Measurements from ENCODE around the gene TXNRD1.
A peak's percentile ranks its signal among the peaks of the same experiment; 100 is the strongest.

The TXNRD1 gene

DNA sequence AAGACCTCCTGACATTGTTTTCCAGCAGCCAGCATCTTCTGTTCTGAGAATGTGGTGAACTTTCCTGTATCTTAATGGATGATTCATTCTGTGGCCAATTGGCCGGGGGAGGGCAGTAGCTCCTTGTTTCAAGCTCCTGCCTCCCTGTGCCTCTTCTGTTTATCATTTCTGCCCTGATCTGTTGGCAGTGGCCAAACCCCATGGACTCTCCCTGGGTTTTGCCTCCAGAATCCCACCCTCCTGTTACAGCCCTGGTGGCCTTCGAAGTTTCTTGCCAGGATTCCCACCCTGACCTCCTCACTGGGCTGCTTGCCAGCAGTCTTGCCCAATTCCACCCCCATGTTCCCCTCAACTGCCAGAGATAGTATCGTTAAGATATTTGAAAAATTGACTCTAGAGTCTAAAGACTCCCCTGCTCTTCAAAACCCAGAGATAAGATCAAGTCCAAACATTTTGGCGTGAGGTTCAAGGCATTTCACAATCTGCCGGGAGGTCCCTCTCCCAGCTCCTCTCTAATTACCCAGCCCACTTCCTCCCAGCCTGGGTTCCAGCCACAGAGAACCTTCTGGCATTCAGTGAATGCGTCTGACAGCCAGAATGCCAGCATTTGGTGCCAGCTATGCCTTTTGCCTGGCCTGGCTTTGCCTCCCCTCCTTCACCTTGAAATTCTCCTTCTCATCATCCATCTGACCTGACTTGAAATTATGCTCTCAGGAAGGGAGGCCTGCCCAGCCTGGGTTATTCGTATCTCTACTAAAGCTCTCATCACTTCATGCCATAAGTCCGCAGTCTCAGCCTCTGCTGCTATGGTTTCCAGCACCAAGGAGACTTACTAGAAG is 37.7 kb upstream of the TXNRD1 start (continued):
- TF ChIP-seq, protein P1, sequence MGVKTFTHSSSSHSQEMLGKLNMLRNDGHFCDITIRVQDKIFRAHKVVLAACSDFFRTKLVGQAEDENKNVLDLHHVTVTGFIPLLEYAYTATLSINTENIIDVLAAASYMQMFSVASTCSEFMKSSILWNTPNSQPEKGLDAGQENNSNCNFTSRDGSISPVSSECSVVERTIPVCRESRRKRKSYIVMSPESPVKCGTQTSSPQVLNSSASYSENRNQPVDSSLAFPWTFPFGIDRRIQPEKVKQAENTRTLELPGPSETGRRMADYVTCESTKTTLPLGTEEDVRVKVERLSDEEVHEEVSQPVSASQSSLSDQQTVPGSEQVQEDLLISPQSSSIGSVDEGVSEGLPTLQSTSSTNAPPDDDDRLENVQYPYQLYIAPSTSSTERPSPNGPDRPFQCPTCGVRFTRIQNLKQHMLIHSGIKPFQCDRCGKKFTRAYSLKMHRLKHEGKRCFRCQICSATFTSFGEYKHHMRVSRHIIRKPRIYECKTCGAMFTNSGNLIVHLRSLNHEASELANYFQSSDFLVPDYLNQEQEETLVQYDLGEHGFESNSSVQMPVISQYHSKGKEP (tag by site-specific recombination; IDR thresholded peaks at IDR 0.05): no peak
- TF ChIP-seq ZNF214 (tag by site-specific recombination; IDR thresholded peaks at IDR 0.05; ENCODE audit: borderline replicate concordance): no peak
- no peak for TF ChIP-seq ZNF175 (tag by site-specific recombination; IDR thresholded peaks at IDR 0.05)
- TF ChIP-seq GFI1B (tag by site-specific recombination; IDR thresholded peaks at IDR 0.05): no peak
- no peak for TF ChIP-seq ZNF311 (tag by site-specific recombination; IDR thresholded peaks at IDR 0.05; ENCODE audit: borderline replicate concordance)
- no peak for TF ChIP-seq ZNF292 (tag by site-specific recombination; IDR thresholded peaks at IDR 0.05; ENCODE audit: borderline replicate concordance, low read depth)
- TF ChIP-seq ZNF792 (tag by site-specific recombination; IDR thresholded peaks at IDR 0.05): no peak
- TF ChIP-seq, protein P2, sequence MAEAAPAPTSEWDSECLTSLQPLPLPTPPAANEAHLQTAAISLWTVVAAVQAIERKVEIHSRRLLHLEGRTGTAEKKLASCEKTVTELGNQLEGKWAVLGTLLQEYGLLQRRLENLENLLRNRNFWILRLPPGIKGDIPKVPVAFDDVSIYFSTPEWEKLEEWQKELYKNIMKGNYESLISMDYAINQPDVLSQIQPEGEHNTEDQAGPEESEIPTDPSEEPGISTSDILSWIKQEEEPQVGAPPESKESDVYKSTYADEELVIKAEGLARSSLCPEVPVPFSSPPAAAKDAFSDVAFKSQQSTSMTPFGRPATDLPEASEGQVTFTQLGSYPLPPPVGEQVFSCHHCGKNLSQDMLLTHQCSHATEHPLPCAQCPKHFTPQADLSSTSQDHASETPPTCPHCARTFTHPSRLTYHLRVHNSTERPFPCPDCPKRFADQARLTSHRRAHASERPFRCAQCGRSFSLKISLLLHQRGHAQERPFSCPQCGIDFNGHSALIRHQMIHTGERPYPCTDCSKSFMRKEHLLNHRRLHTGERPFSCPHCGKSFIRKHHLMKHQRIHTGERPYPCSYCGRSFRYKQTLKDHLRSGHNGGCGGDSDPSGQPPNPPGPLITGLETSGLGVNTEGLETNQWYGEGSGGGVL (tag by site-specific recombination; IDR thresholded peaks at IDR 0.05): 0 out of 2 replicates have a peak, but pooled peaks have one; percentile 28
- no peak for TF ChIP-seq ZNF837 (tag by site-specific recombination; IDR thresholded peaks at IDR 0.05)
- TF ChIP-seq ZNF654 (tag by site-specific recombination; IDR thresholded peaks at IDR 0.05; ENCODE audit: low read depth): peak; percentile 58
- TF ChIP-seq TRIM28 (IDR thresholded peaks at IDR 0.05; ENCODE audit: borderline replicate concordance, low read length): peak; percentile 64
- 0 out of 2 replicates have a peak, but pooled peaks have one; percentile 23 for TF ChIP-seq ZNF335 (tag by site-specific recombination; conservative IDR thresholded peaks at IDR 0.05)
- no peak for TF ChIP-seq ZNF596 (tag by site-specific recombination; IDR thresholded peaks at IDR 0.05)
- peak; percentile 80 for TF ChIP-seq GLIS1 (tag by site-specific recombination; IDR thresholded peaks at IDR 0.05)
- TF ChIP-seq, protein P3, sequence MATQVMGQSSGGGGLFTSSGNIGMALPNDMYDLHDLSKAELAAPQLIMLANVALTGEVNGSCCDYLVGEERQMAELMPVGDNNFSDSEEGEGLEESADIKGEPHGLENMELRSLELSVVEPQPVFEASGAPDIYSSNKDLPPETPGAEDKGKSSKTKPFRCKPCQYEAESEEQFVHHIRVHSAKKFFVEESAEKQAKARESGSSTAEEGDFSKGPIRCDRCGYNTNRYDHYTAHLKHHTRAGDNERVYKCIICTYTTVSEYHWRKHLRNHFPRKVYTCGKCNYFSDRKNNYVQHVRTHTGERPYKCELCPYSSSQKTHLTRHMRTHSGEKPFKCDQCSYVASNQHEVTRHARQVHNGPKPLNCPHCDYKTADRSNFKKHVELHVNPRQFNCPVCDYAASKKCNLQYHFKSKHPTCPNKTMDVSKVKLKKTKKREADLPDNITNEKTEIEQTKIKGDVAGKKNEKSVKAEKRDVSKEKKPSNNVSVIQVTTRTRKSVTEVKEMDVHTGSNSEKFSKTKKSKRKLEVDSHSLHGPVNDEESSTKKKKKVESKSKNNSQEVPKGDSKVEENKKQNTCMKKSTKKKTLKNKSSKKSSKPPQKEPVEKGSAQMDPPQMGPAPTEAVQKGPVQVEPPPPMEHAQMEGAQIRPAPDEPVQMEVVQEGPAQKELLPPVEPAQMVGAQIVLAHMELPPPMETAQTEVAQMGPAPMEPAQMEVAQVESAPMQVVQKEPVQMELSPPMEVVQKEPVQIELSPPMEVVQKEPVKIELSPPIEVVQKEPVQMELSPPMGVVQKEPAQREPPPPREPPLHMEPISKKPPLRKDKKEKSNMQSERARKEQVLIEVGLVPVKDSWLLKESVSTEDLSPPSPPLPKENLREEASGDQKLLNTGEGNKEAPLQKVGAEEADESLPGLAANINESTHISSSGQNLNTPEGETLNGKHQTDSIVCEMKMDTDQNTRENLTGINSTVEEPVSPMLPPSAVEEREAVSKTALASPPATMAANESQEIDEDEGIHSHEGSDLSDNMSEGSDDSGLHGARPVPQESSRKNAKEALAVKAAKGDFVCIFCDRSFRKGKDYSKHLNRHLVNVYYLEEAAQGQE (tag by site-specific recombination; IDR thresholded peaks at IDR 0.05): no peak
- TF ChIP-seq, protein P4, sequence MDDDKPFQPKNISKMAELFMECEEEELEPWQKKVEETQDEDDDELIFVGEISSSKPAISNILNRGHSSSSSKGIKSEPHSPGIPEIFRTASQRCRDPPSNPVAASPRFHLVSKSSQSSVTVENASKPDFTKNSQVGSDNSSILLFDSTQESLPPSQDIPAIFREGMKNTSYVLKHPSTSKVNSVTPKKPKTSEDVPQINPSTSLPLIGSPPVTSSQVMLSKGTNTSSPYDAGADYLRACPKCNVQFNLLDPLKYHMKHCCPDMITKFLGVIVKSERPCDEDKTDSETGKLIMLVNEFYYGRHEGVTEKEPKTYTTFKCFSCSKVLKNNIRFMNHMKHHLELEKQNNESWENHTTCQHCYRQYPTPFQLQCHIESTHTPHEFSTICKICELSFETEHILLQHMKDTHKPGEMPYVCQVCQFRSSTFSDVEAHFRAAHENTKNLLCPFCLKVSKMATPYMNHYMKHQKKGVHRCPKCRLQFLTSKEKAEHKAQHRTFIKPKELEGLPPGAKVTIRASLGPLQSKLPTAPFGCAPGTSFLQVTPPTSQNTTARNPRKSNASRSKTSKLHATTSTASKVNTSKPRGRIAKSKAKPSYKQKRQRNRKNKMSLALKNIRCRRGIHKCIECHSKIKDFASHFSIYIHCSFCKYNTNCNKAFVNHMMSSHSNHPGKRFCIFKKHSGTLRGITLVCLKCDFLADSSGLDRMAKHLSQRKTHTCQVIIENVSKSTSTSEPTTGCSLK (tag by site-specific recombination; IDR thresholded peaks at IDR 0.05): no peak
- TF ChIP-seq, protein P5, sequence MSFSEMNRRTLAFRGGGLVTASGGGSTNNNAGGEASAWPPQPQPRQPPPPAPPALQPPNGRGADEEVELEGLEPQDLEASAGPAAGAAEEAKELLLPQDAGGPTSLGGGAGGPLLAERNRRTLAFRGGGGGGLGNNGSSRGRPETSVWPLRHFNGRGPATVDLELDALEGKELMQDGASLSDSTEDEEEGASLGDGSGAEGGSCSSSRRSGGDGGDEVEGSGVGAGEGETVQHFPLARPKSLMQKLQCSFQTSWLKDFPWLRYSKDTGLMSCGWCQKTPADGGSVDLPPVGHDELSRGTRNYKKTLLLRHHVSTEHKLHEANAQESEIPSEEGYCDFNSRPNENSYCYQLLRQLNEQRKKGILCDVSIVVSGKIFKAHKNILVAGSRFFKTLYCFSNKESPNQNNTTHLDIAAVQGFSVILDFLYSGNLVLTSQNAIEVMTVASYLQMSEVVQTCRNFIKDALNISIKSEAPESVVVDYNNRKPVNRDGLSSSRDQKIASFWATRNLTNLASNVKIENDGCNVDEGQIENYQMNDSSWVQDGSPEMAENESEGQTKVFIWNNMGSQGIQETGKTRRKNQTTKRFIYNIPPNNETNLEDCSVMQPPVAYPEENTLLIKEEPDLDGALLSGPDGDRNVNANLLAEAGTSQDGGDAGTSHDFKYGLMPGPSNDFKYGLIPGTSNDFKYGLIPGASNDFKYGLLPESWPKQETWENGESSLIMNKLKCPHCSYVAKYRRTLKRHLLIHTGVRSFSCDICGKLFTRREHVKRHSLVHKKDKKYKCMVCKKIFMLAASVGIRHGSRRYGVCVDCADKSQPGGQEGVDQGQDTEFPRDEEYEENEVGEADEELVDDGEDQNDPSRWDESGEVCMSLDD (tag by site-specific recombination; IDR thresholded peaks at IDR 0.05): no peak
- no peak for TF ChIP-seq ZBTB1 (tag by site-specific recombination; IDR thresholded peaks at IDR 0.05)
- TF ChIP-seq SETDB1 (IDR thresholded peaks at IDR 0.05; ENCODE audit: insufficient read length, low read length): no peak
- TF ChIP-seq ZNF624 (tag by site-specific recombination; IDR thresholded peaks at IDR 0.05): no peak
- TF ChIP-seq ZNF248 (tag by site-specific recombination; IDR thresholded peaks at IDR 0.05): no peak
- TF ChIP-seq ZNF558 (tag by site-specific recombination; IDR thresholded peaks at IDR 0.05): no peak
- no peak for TF ChIP-seq ZIC2 (tag by site-specific recombination; IDR thresholded peaks at IDR 0.05)
- no peak for TF ChIP-seq ZNF354C (tag by site-specific recombination; IDR thresholded peaks at IDR 0.05; ENCODE audit: borderline replicate concordance, low read depth)
- no peak for TF ChIP-seq ZNF157 (tag by site-specific recombination; IDR thresholded peaks at IDR 0.05)
- TF ChIP-seq ZNF366 (tag by site-specific recombination; conservative IDR thresholded peaks at IDR 0.05): 0 out of 2 replicates have a peak, but pooled peaks have one; percentile 20
- TF ChIP-seq EGR2 (tag by site-specific recombination; IDR thresholded peaks at IDR 0.05; ENCODE audit: low read depth): no peak
